H1 (cell line): ENCODE measurements around the gene INHA. TPM values are rescaled to one million over a fixed set of nuclear protein-coding genes. Genes with fewer than 3 reads are reported as not detected.

Experiments used
- CTCF ChIA-PET: fragments of 300-600 bp; sonication (Branson Sonifier 250); formaldehyde crosslinking; loops from one replicate; lab custom pipeline; 2021; ENCODE audit not compliant: partially characterized antibody; lab: Charles Lee
- POLR2A ChIA-PET: fragments of 300-600 bp; sonication (Branson Sonifier 250); formaldehyde crosslinking; loops from one replicate; lab custom pipeline; 2021; ENCODE audit warnings: inconsistent platforms; ENCODE audit not compliant: partially characterized antibody; lab: Charles Lee
- DNase-seq, 2 experiments: peaks; one replicate each; pipeline versions ENCODE4 v3.0.0 to v3.0.0-alpha.2; 2010 to 2022; ENCODE audit warnings: low spot score in 2 of 2, low read depth in 1 of 2, mixed read lengths in 1 of 2
- FAIRE-seq: peaks from 2 replicates; lab custom pipeline; 2011; peaks lifted over from hg19 to GRCh38; lab: Jason Lieb, UNC
- H2AFZ ChIP-seq: 2 replicates; pipeline ENCODE4 v1.8.1; 2012; ENCODE audit warnings: low read length, inconsistent platforms
- H2AK5ac ChIP-seq: 2 replicates; pipeline ENCODE4 v1.6.1; 2013; ENCODE audit warnings: low read depth, low read length
- H2BK120ac ChIP-seq: replicated peaks from 2 replicates; pipeline ENCODE3; 2013; ENCODE audit warnings: low read depth, low read length, inconsistent platforms
- H2BK12ac ChIP-seq: 2 replicates; pipeline ENCODE4 v1.6.1; 2013; ENCODE audit warnings: low read depth, low read length
- H2BK15ac ChIP-seq: 2 replicates; pipeline ENCODE4 v1.6.1; 2013; ENCODE audit warnings: low read length
- H2BK20ac ChIP-seq: 2 replicates; pipeline ENCODE4 v1.6.1; 2013; ENCODE audit warnings: low read length
- H2BK5ac ChIP-seq: 2 replicates; pipeline ENCODE4 v1.6.1; 2013; ENCODE audit warnings: low read depth, low read length
- H3K14ac ChIP-seq: 2 replicates; pipeline ENCODE4 v1.6.1; 2013; ENCODE audit warnings: inconsistent platforms; ENCODE audit not compliant: insufficient read length
- H3K18ac ChIP-seq: 2 replicates; pipeline ENCODE4 v1.6.1; 2013; ENCODE audit warnings: low read length; ENCODE audit errors: extremely low read depth
- H3K23ac ChIP-seq: 2 replicates; pipeline ENCODE4 v1.6.1; 2013; ENCODE audit warnings: inconsistent platforms; ENCODE audit not compliant: insufficient read length
- H3K23me2 ChIP-seq: 2 replicates; pipeline ENCODE4 v1.6.1; 2013; ENCODE audit warnings: low read depth, low read length
- H3K27ac ChIP-seq: 2 replicates; pipeline ENCODE4 v1.6.1; 2011; ENCODE audit warnings: low read depth, low read length, inconsistent platforms
- H3K27me3 ChIP-seq, 4 experiments: replicated peaks in 1 of 4; 1 replicate in 1 of 4; 2 replicates in 3 of 4; pipeline versions ENCODE4 v1.6.1 to v1.8.1; 2011 to 2013; ENCODE audit warnings: low read length in 3 of 4, mild to moderate bottlenecking in 3 of 4, inconsistent platforms in 2 of 4, mixed read lengths in 2 of 4, moderate library complexity in 1 of 4; ENCODE audit not compliant: control insufficient read depth in 3 of 4, insufficient read depth in 3 of 4; ENCODE audit errors: extremely low read depth in 1 of 4
- H3K36me3 ChIP-seq, 4 experiments: 2 replicates each; pipeline versions ENCODE4 v1.6.1 to v1.8.1; 2011 to 2013; ENCODE audit warnings: mild to moderate bottlenecking in 4 of 4, low read length in 3 of 4, moderate library complexity in 2 of 4, control low read depth in 1 of 4, inconsistent platforms in 1 of 4; ENCODE audit not compliant: insufficient read depth in 4 of 4, control insufficient read depth in 2 of 4
- H3K4ac ChIP-seq: replicated peaks from 2 replicates; pipeline ENCODE3; 2013; ENCODE audit warnings: low read length, low read depth, mixed read lengths, inconsistent platforms; ENCODE audit not compliant: insufficient read length
- H3K4me1 ChIP-seq, 4 experiments: replicated peaks in 1 of 4; 1 replicate in 1 of 4; 2 replicates in 3 of 4; pipeline versions ENCODE4 v1.6.1 to v1.8.1; 2011 to 2013; ENCODE audit warnings: low read length in 3 of 4, inconsistent platforms in 2 of 4, mixed read lengths in 1 of 4; ENCODE audit not compliant: insufficient read depth in 4 of 4, control insufficient read depth in 3 of 4
- H3K4me2 ChIP-seq, 2 experiments: 2 replicates each; pipeline versions ENCODE4 v1.6.1 to v1.8.1; 2011 to 2013; ENCODE audit warnings: low read depth in 2 of 2, low read length in 2 of 2, control low read depth in 1 of 2, inconsistent platforms in 1 of 2, mild to moderate bottlenecking in 1 of 2; ENCODE audit not compliant: insufficient read depth in 1 of 2
- H3K4me3 ChIP-seq, 4 experiments: fragments of 200-600, 300-600 bp in 1 of 4; sonication (generic), shearing (Covaris generic), sonication (Bioruptor Twin) in 1 of 4; 2 replicates each; pipeline versions ENCODE4 v1.5.1 to v1.8.1; 2011 to 2016; ENCODE audit warnings: low read length in 4 of 4, low read depth in 3 of 4, control low read depth in 2 of 4, inconsistent platforms in 2 of 4, mild to moderate bottlenecking in 2 of 4, mixed read lengths in 1 of 4, moderate library complexity in 1 of 4; ENCODE audit not compliant: insufficient read depth in 2 of 4; ENCODE audit errors: extremely low read depth in 1 of 4
- H3K56ac ChIP-seq: replicated peaks from 2 replicates; pipeline ENCODE3; 2013; ENCODE audit warnings: low read depth, mild to moderate bottlenecking, mixed read lengths, low read length, inconsistent platforms; ENCODE audit not compliant: insufficient read length
- H3K79me1 ChIP-seq: 2 replicates; pipeline ENCODE4 v1.6.1; 2013; ENCODE audit warnings: low read depth, low read length, control low read depth
- H3K79me2 ChIP-seq, 2 experiments: 2 replicates each; pipeline versions ENCODE4 v1.6.1 to v1.8.1; 2012 to 2013; ENCODE audit warnings: low read length in 2 of 2, mild to moderate bottlenecking in 2 of 2, inconsistent platforms in 1 of 2; ENCODE audit not compliant: insufficient read depth in 2 of 2, control insufficient read depth in 1 of 2
- H3K9ac ChIP-seq, 4 experiments: replicated peaks in 1 of 4; 1 replicate in 1 of 4; 2 replicates in 3 of 4; pipeline versions ENCODE4 v1.6.1 to v1.8.1; 2011 to 2013; ENCODE audit warnings: low read depth in 3 of 4, low read length in 3 of 4, control low read depth in 2 of 4, mild to moderate bottlenecking in 2 of 4, moderate library complexity in 2 of 4, inconsistent platforms in 1 of 4; ENCODE audit errors: extremely low read depth in 1 of 4
- H3K9me3 ChIP-seq, 2 experiments: 2 replicates each; pipeline versions ENCODE4 v1.6.1 to v1.8.1; 2012 to 2013; ENCODE audit warnings: mild to moderate bottlenecking in 2 of 2, moderate library complexity in 2 of 2, control low read depth in 1 of 2, inconsistent platforms in 1 of 2, low read depth in 1 of 2, low read length in 1 of 2, mixed read lengths in 1 of 2; ENCODE audit not compliant: insufficient read depth in 2 of 2
- H4K20me1 ChIP-seq, 2 experiments: replicated peaks in 1 of 2; 2 replicates each; pipeline versions ENCODE3 to v1.8.1; 2011 to 2013; ENCODE audit warnings: inconsistent platforms in 2 of 2, low read length in 2 of 2, mild to moderate bottlenecking in 1 of 2; ENCODE audit not compliant: insufficient read depth in 2 of 2, control insufficient read depth in 1 of 2
- H4K5ac ChIP-seq: 2 replicates; pipeline ENCODE4 v1.6.1; 2013; ENCODE audit warnings: low read length, low read depth, mixed read lengths, inconsistent platforms; ENCODE audit not compliant: insufficient read length
- H4K8ac ChIP-seq: 2 replicates; pipeline ENCODE4 v1.8.0; 2013; ENCODE audit warnings: mild to moderate bottlenecking, moderate library complexity, low read length, inconsistent platforms; ENCODE audit not compliant: insufficient read depth; ENCODE audit errors: extremely low read depth
- H4K91ac ChIP-seq: replicated peaks from 2 replicates; pipeline ENCODE3; 2013; ENCODE audit warnings: low read length, mixed read lengths, inconsistent platforms; ENCODE audit not compliant: insufficient read length
- CBX8 ChIP-seq: fragments of 300-800, 300-1000 bp; sonication (generic); IDR thresholded peaks from 2 replicates; pipeline ENCODE4 v1.7.1; 2016; ENCODE audit warnings: low read depth, low read length, borderline replicate concordance
- CREB1 ChIP-seq: IDR thresholded peaks from 2 replicates; pipeline ENCODE4 v1.6.1; 2012; ENCODE audit warnings: inconsistent platforms
- EP300 ChIP-seq, 2 experiments: IDR thresholded peaks; 1 replicate in 1 of 2; 2 replicates in 1 of 2; pipeline ENCODE4 v1.6.1; 2011 to 2012; ENCODE audit warnings: low read depth in 2 of 2, low read length in 2 of 2, mild to moderate bottlenecking in 2 of 2, borderline replicate concordance in 1 of 2, inconsistent platforms in 1 of 2, moderate library complexity in 1 of 2
- GABPA ChIP-seq: IDR thresholded peaks from 2 replicates; pipeline ENCODE4 v1.6.1; 2011; ENCODE audit warnings: mild to moderate bottlenecking, low read length, moderate library complexity, borderline replicate concordance; ENCODE audit not compliant: insufficient read depth
- JUND ChIP-seq: IDR thresholded peaks from 2 replicates; pipeline ENCODE4 v1.6.1; 2011; ENCODE audit warnings: mild to moderate bottlenecking, improper control_type of control experiment, low read length
- KDM5A ChIP-seq: fragments of 200-600 bp; IDR thresholded peaks from 2 replicates; pipeline ENCODE4 v1.7.1; 2012; ENCODE audit warnings: mild to moderate bottlenecking, low read length, inconsistent platforms, mixed read lengths
- PHF8 ChIP-seq: fragments of 200-600 bp; sonication (generic); conservative IDR thresholded peaks from 2 replicates; pipeline ENCODE4 v1.7.1; 2012; ENCODE audit warnings: low read depth, mild to moderate bottlenecking, inconsistent platforms, low read length, moderate library complexity
- RFX5 ChIP-seq: IDR thresholded peaks from 2 replicates; pipeline ENCODE4 v1.6.1; 2011; ENCODE audit warnings: low read depth, low read length, improper control_type of control experiment, borderline replicate concordance
- SIRT6 ChIP-seq: IDR thresholded peaks from one replicate; pipeline ENCODE4 v1.7.1; 2012; ENCODE audit warnings: low read length, inconsistent platforms
- TAF1 ChIP-seq: IDR thresholded peaks from 2 replicates; pipeline ENCODE4 v1.6.1; 2011; ENCODE audit warnings: mild to moderate bottlenecking, low read depth, low read length
- TBP ChIP-seq: IDR thresholded peaks from 2 replicates; pipeline ENCODE4 v1.6.1; 2011; ENCODE audit warnings: low read depth, low read length, improper control_type of control experiment
- WGBS, 2 experiments: shearing (Covaris generic) in 1 of 2; methylation state at CpG; one replicate each; pipeline versions ENCODE4 v1.1.6 to v1.1.7; 2013 to 2015; ENCODE audit warnings: low lambda C conversion rate in 2 of 2, mixed read lengths in 2 of 2, inconsistent platforms in 1 of 2, low coverage in 1 of 2, missing lambda C conversion rate in 1 of 2; ENCODE audit not compliant: insufficient replicate concordance in 2 of 2, insufficient coverage in 1 of 2, insufficient read length in 1 of 2; ENCODE audit errors: extremely low coverage in 1 of 2, missing lambda C conversion rate in 1 of 2; 5-methylcytosine and 5-hydroxymethylcytosine counted together
- polyA plus RNA-seq, 7 experiments: library from polyadenylated mRNA; depleted of rRNA in 3 of 7; stranded (reverse) in 5 of 7; unstranded in 2 of 7; fragments of >200 nt in 5 of 7; fragments of 200-250 nt in 2 of 7; gene quantifications; 1 replicate in 5 of 7; 2 replicates in 1 of 7; 4 replicates in 1 of 7; pipeline versions ENCODE4 v1.2.1 to v1.2.3, GENCODE V29; 2011 to 2013; ENCODE audit warnings: missing spikeins in 2 of 7, mixed read lengths in 2 of 7
- total RNA-seq: library from RNA; stranded (reverse); fragmentation: NEBNext Ultra II Directional; extraction: Animal tissue kit (Norgen Biotek cat#: 25700); gene quantifications from 2 replicates; pipeline ENCODE4 v1.2.1, GENCODE V29; 2021
- TF ChIP-seq, protein P1 (sequence below): IDR thresholded peaks from 2 replicates; pipeline ENCODE4 v1.6.1; 2011; ENCODE audit warnings: low read length, improper control_type of control experiment

Gene INHA
- total and polyA plus RNA-seq, 2 of the 8 experiments (the other 6 are each of a cell fraction or from before 2014, with no cell fraction given): 0.65 to 2.7 TPM

- WGBS, 2 experiments: 86% methylated on average over 10 of the region's 11 CpGs; no CpG with 5 or more reads in 1 of the 2 experiments
- peaks cover 6 to 53% (median 43%) of the 10 kb centered on the region in 4 experiments for H3K4me1 ChIP-seq
- H4K91ac ChIP-seq: peak overlapping the region; percentile 93
- peak overlapping the region; percentile 84 for H2BK120ac ChIP-seq
- no peak overlapping the region for H3K9ac ChIP-seq
- H3K4me3 ChIP-seq: no peak overlapping the region
- peak overlapping the region; percentile 88 for H2BK20ac ChIP-seq
- H2BK5ac ChIP-seq: peak overlapping the region; percentile 91
- POLR2A ChIA-PET: interaction anchor here (1.0 to 18.6 kb wide), 7 partner anchors 6 to 106 kb away, joined by 3 to 293 read pairs (median 6); partner anchors contain the start of genes CHPF, INHA, OBSL1 and STK11IP
- FAIRE-seq (no peak), DNase-seq (no peak)
- peak overlapping the region; percentile 87 for H2AK5ac ChIP-seq
- H3K36me3 ChIP-seq: peaks cover 0 to 58% (median 11%) of the 10 kb centered on the region in 4 experiments; a peak in 6 of 8 replicates
- CTCF ChIA-PET: interaction anchor here (0.9 to 19.7 kb wide), 11 partner anchors 9 to 72 kb away, joined by 3 to 293 read pairs (median 3); partner anchors contain the start of genes CHPF, SLC4A3 and TMEM198
- H3K56ac ChIP-seq: no peak overlapping the region
- H4K20me1 ChIP-seq: no peaks in the 10 kb centered on the region
- H3K79me2 ChIP-seq: peaks cover 0 to 11% of the 10 kb centered on the region in 2 experiments; a peak in 2 of 4 replicates
- peak overlapping the region; percentile 76; the same call in 1 of the 2 replicates for H3K18ac ChIP-seq
- H3K4ac ChIP-seq: peak overlapping the region; percentile 1
- H3K9me3 ChIP-seq: peaks cover 0 to 8% of the 10 kb centered on the region in 2 experiments; a peak in 1 of 4 replicates
- peaks cover 0 to 2% (median 0%) of the 10 kb centered on the region in 4 experiments; a peak in 1 of 7 replicates for H3K27me3 ChIP-seq
- no peak overlapping the region for H3K23ac ChIP-seq
- no peak overlapping the region for H4K8ac ChIP-seq
- H3K14ac ChIP-seq: no peak overlapping the region
- H3K79me1 ChIP-seq: 0 out of 2 replicates have a peak, but pooled peaks cover 2% of the 10 kb centered on the region
- H2AFZ ChIP-seq: no peak overlapping the region
- peak overlapping the region; percentile 99 for H2BK12ac ChIP-seq
- H4K5ac ChIP-seq: no peak overlapping the region
- peaks cover 6% of the 10 kb centered on the region; the same call in 1 of the 2 replicates for H3K23me2 ChIP-seq
- H3K27ac ChIP-seq: 0 out of 2 replicates have a peak overlapping the region, but pooled peaks have one; percentile 67
- peak overlapping the region; percentile 98 for H2BK15ac ChIP-seq
- H3K4me2 ChIP-seq: no peak overlapping the region; a peak in 1 of 4 replicates
- TF ChIP-seq JUND: no peak
- TF ChIP-seq CREB1: no peak
- no peak for TF ChIP-seq PHF8
- no peak for TF ChIP-seq TAF1
- no peak for TF ChIP-seq TBP
- TF ChIP-seq RFX5: no peak
- TF ChIP-seq SIRT6: no peak
- TF ChIP-seq CBX8: no peak
- TF ChIP-seq EP300 (IDR thresholded peaks at IDR 0.05; ENCODE audit: borderline replicate concordance in 1 of 2, low read depth in 2 of 2, low read length in 2 of 2): no peak
- no peak for TF ChIP-seq GABPA
- no peak for TF ChIP-seq KDM5A
- TF ChIP-seq, protein P1, sequence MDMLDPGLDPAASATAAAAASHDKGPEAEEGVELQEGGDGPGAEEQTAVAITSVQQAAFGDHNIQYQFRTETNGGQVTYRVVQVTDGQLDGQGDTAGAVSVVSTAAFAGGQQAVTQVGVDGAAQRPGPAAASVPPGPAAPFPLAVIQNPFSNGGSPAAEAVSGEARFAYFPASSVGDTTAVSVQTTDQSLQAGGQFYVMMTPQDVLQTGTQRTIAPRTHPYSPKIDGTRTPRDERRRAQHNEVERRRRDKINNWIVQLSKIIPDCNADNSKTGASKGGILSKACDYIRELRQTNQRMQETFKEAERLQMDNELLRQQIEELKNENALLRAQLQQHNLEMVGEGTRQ: no peak
Measured at GRCh38 chr2:219566640-219567039, 5.5 kb upstream of the INHA start.
